Bronchial epithelial cell (primary cell): ENCODE results near the gene CXCR1. TPM values are rescaled to one million over a fixed set of nuclear protein-coding genes. Genes with fewer than 3 reads are reported as not detected.
A peak's percentile ranks its signal among the peaks of the same experiment; 100 is the strongest.

ENCODE experiments used
- DNase-seq: peaks from one replicate; pipeline ENCODE4 v3.0.0-alpha.2; 2010; ENCODE audit warnings: low read depth
- FAIRE-seq: peaks from 2 replicates; lab custom pipeline; 2011; peaks lifted over from hg19 to GRCh38; lab: Jason Lieb, UNC
- H3K27me3 ChIP-seq: 2 replicates; pipeline ENCODE4 v1.5.1; 2011; ENCODE audit warnings: low read length; ENCODE audit not compliant: control insufficient read depth, insufficient read depth
- H3K36me3 ChIP-seq: 2 replicates; pipeline ENCODE4 v1.5.1; 2011; ENCODE audit warnings: low read length; ENCODE audit not compliant: control insufficient read depth, insufficient read depth
- H3K4me3 ChIP-seq: 2 replicates; pipeline ENCODE4 v1.5.1; 2011; ENCODE audit warnings: mild to moderate bottlenecking, low read depth, low read length, control low read depth
- total RNA-seq: library from RNA; depleted of rRNA; stranded (reverse); fragments of >200 nt; gene quantifications from 2 replicates; pipeline ENCODE4 v1.2.1, GENCODE V29; 2014
- TF ChIP-seq, protein P1 (sequence below): IDR thresholded peaks from 2 replicates; pipeline ENCODE4 v1.5.1; 2011; ENCODE audit warnings: mild to moderate bottlenecking, moderate library complexity, low read length, control low read depth, inconsistent platforms; ENCODE audit not compliant: insufficient read depth, severe bottlenecking

Gene CXCR1
- total RNA-seq, 1 donor from 2014 or later, result not detected

DNA sequence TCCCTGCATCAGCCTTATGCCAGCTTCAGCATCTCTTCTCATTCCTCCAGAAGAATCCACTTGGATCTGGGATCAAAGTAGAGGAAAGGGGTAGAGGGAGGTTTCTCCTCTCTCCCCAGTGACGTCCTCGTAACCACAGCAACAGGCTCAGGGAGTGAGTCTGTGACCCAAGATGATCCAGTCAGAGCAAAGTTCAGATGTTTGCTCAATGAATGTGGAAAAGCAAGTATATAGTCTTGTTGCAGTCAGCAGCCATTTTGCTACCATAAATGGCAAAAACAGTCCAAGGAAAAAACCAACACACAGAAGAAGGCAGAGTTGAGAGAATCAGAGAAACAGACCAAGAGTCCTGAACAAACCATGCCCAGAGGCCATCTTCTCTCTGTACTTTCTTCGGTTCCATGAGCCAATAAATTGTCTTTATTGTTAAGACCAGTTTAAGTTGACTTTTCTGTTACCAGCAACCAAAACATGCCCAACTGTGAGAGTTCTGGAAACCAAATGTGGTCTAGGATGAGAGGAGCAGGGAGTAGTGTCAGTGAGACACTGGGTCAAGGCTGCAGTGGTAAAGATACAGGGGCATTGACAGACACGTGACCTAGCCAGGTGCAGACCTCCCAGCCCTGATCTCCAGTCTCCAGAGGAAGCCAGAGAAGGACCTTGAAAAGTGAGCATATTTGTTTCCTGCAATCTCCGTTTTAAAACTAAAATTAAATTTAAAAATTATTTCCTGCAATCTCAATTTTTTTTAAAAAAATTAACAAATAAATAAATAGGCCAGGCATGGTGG is 3.2 kb upstream of the CXCR1 start:
- FAIRE-seq, result no peak
- TF ChIP-seq, protein P1, sequence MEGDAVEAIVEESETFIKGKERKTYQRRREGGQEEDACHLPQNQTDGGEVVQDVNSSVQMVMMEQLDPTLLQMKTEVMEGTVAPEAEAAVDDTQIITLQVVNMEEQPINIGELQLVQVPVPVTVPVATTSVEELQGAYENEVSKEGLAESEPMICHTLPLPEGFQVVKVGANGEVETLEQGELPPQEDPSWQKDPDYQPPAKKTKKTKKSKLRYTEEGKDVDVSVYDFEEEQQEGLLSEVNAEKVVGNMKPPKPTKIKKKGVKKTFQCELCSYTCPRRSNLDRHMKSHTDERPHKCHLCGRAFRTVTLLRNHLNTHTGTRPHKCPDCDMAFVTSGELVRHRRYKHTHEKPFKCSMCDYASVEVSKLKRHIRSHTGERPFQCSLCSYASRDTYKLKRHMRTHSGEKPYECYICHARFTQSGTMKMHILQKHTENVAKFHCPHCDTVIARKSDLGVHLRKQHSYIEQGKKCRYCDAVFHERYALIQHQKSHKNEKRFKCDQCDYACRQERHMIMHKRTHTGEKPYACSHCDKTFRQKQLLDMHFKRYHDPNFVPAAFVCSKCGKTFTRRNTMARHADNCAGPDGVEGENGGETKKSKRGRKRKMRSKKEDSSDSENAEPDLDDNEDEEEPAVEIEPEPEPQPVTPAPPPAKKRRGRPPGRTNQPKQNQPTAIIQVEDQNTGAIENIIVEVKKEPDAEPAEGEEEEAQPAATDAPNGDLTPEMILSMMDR, result no peak
- no peak for DNase-seq
- peaks cover 2% of the 10 kb centered on the region for H3K27me3 ChIP-seq
- no peak overlapping the region for H3K4me3 ChIP-seq
- no peaks in the 10 kb centered on the region for H3K36me3 ChIP-seq

- FAIRE-seq (no peak), DNase-seq (peak; percentile 42)
- Histone ChIP-seq H3K4me3 (no peak overlapping the region), H3K36me3 (no peaks in the 10 kb centered on the region), H3K27me3 (peaks cover 2% of the 10 kb centered on the region)
- TF ChIP-seq, protein P1, result peak; percentile 68
These were observed 2.1 kb upstream of the CXCR1 start for GRCh38 chr2:218168635-218169462.

DNA sequence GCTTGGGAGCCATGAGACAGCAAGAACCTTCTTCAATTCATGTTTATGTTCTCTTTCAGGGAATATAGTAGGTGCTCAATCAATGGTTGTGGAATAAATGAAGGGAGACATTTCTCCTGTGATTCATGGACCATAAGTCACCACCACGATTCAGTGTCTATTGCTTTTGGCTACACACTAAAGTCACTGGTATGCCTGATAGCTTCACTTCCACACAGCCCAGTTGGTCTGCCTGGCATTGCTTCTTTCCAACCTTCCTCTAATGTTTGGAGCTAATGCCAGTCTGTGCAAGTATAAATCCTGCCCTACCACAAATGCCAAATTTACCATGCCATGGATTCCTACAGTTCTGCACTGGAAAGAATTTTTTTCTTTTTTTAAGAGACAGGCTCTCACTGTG is 1.3 kb upstream of the CXCR1 start:
- FAIRE-seq (no peak), DNase-seq (peak; percentile 51)
- H3K36me3 ChIP-seq, result no peaks in the 10 kb centered on the region

DNA sequence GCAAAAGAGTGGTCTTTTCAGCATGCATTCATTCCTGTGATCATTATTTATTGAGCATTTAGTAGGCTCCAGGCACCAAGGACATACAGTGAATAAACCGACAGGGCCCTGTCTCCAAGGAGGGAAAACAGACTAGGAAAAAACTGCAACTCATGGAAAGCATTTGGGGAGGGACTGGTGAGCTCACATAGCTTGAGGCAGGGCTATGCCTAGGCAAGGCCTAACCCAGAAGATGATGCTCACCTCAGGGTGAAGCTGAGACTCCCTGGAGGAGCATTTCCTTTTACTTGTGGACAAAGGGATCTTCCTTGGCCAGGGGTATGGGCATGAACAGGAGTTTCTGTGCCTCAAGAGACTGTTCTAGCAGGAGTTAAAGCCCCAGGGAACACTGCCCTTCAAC is 3.9 kb downstream of the CXCR1 start:
- Histone ChIP-seq H3K36me3 (no peaks in the 10 kb centered on the region), H3K4me3 (no peak overlapping the region), H3K27me3 (peaks cover 2% of the 10 kb centered on the region)
- peak; percentile 91 for FAIRE-seq
- DNase-seq, result peak; percentile 41
- TF ChIP-seq, protein P1, result no peak

More for the DNA sequence above, 1.3 kb upstream of the CXCR1 start:
- TF ChIP-seq, protein P1, result no peak
- Histone ChIP-seq H3K27me3 (peaks cover 2% of the 10 kb centered on the region), H3K4me3 (no peak overlapping the region)

DNA sequence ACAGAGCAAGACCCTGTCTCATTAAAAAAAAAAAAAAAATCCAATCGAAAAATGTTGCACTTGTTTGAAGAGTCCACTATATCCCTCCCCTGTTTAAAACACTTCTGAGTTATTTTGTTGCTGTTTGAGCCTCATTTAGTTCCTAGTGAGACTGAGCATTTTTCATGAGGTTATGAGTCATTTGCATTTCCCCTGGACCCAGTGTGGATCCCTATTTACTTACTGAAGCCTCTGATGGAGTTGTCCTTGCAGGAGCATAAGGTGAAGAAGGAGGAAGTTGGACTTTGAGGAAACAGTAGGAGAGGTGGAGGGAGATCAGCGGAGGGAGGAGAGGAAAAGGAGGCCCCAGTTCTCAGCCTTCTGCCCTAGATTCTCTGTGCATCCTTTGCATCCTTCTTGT is 5.1 kb downstream of the CXCR1 start:
- Histone ChIP-seq H3K4me3 (no peak overlapping the region), H3K27me3 (peaks cover 2% of the 10 kb centered on the region), H3K36me3 (no peaks in the 10 kb centered on the region)
- DNase-seq (no peak), FAIRE-seq (no peak)
- TF ChIP-seq, protein P1, result no peak
